B cell (primary cell): ENCODE data around the gene TFF1.

Experiments used
- EZH2 ChIP-seq: IDR thresholded peaks from 2 replicates; pipeline ENCODE4 v1.6.1; 2012; ENCODE audit warnings: borderline replicate concordance, low read depth, mild to moderate bottlenecking, moderate library complexity, low read length; ENCODE audit not compliant: insufficient read depth, poor library complexity, severe bottlenecking
- TF ChIP-seq, protein P1 (sequence below): fragments of 200-600 bp; IDR thresholded peaks from one replicate; pipeline ENCODE4 v1.8.0; 2022; ENCODE audit warnings: antibody characterized with exemption, mild to moderate bottlenecking

- TF ChIP-seq, protein P1, sequence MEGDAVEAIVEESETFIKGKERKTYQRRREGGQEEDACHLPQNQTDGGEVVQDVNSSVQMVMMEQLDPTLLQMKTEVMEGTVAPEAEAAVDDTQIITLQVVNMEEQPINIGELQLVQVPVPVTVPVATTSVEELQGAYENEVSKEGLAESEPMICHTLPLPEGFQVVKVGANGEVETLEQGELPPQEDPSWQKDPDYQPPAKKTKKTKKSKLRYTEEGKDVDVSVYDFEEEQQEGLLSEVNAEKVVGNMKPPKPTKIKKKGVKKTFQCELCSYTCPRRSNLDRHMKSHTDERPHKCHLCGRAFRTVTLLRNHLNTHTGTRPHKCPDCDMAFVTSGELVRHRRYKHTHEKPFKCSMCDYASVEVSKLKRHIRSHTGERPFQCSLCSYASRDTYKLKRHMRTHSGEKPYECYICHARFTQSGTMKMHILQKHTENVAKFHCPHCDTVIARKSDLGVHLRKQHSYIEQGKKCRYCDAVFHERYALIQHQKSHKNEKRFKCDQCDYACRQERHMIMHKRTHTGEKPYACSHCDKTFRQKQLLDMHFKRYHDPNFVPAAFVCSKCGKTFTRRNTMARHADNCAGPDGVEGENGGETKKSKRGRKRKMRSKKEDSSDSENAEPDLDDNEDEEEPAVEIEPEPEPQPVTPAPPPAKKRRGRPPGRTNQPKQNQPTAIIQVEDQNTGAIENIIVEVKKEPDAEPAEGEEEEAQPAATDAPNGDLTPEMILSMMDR: no peak
- no peak for TF ChIP-seq EZH2
Observed at GRCh38 chr21:42388740-42389448, 22.6 kb upstream of the TFF1 start.
